HepG2 (cell line): Measurements from ENCODE around the gene TMX2. TPM values are rescaled to one million over a fixed set of nuclear protein-coding genes. Genes with fewer than 3 reads are reported as not detected.
A peak's percentile ranks its signal among the peaks of the same experiment; 100 is the strongest.

Source experiments
- DNMT3B ChIP-seq: conservative IDR thresholded peaks from 2 replicates; pipeline ENCODE4 v1.6.1; 2016; ENCODE audit warnings: missing biosample characterization, control low read depth
- HCFC1 ChIP-seq: fragments of 150-350 bp; IDR thresholded peaks from 2 replicates; pipeline ENCODE4 v1.6.1; 2014; ENCODE audit warnings: low read depth, low read length
- HOXA9 ChIP-seq: sonication (generic); formaldehyde crosslinking; IDR thresholded peaks from 2 replicates; pipeline ENCODE4 v1.8.1; 2022; ENCODE audit warnings: missing genetic modification reagents, mild to moderate bottlenecking, moderate library complexity, borderline replicate concordance
- ISX ChIP-seq: sonication (generic); formaldehyde crosslinking; conservative IDR thresholded peaks from 2 replicates; pipeline ENCODE4 v1.5.0; 2020; ENCODE audit warnings: missing genetic modification reagents
- JUND ChIP-seq: sonication (generic); formaldehyde crosslinking; IDR thresholded peaks from 2 replicates; pipeline ENCODE4 v1.8.0; 2022; ENCODE audit warnings: mild to moderate bottlenecking, missing genetic modification reagents
- MTA1 ChIP-seq: sonication (generic); formaldehyde crosslinking; IDR thresholded peaks from 2 replicates; pipeline ENCODE4 v1.4.0; 2020; ENCODE audit warnings: missing genetic modification reagents, mild to moderate bottlenecking, borderline replicate concordance
- PCBP2 ChIP-seq: fragments of 200-400 bp; formaldehyde crosslinking; optimal IDR thresholded peaks from 2 replicates; pipeline ENCODE3; 2018; ENCODE audit warnings: low read length, low read depth; ENCODE audit not compliant: poor library complexity, severe bottlenecking
- TBP ChIP-seq: sonication (generic); formaldehyde crosslinking; IDR thresholded peaks from 2 replicates; pipeline ENCODE4 v1.5.0; 2020; ENCODE audit warnings: missing genetic modification reagents
- U2AF2 ChIP-seq: fragments of 200-400 bp; formaldehyde crosslinking; IDR thresholded peaks from 2 replicates; pipeline ENCODE4 v1.6.1; 2017; ENCODE audit warnings: low read depth, mild to moderate bottlenecking, low read length
- ZFP1 ChIP-seq: IDR thresholded peaks from 2 replicates; pipeline ENCODE4 v1.6.1; 2016
- ZNF260 ChIP-seq: sonication (generic); formaldehyde crosslinking; IDR thresholded peaks from 2 replicates; pipeline ENCODE4 v1.4.0; 2020; ENCODE audit warnings: missing genetic modification reagents, low read depth, mild to moderate bottlenecking, borderline replicate concordance
- ZNF75D ChIP-seq: sonication (generic); formaldehyde crosslinking; IDR thresholded peaks from 2 replicates; pipeline ENCODE4 v1.8.1; 2023; ENCODE audit warnings: missing genetic modification reagents, mild to moderate bottlenecking, borderline replicate concordance
- polyA plus RNA-seq, 8 experiments: library from polyadenylated mRNA; depleted of rRNA in 3 of 8; stranded (reverse) in 7 of 8; unstranded in 1 of 8; fragments of >200 nt; fragmentation: Illumina TruSeq in 4 of 8; extraction: Trizol in 4 of 8; gene quantifications; 2 replicates each; pipeline versions ENCODE4 v1.2.1 to v1.2.3, GENCODE V29; 2011 to 2016; ENCODE audit warnings: low read depth in 4 of 8, missing spikeins in 1 of 8, mixed read lengths in 1 of 8; ENCODE audit not compliant: insufficient read depth in 1 of 8
- total RNA-seq, 5 experiments: library from RNA; depleted of rRNA; stranded (reverse); fragments of >200 nt; fragmentation: Illumina TruSeq; extraction: Trizol; gene quantifications; 2 replicates each; pipeline ENCODE4 v1.2.3, GENCODE V29; 2016; ENCODE audit warnings: low read depth in 1 of 5
- TF ChIP-seq, protein P1 (sequence below): sonication (generic); formaldehyde crosslinking; IDR thresholded peaks from 2 replicates; pipeline ENCODE4 v1.8.1; 2023; ENCODE audit warnings: mild to moderate bottlenecking, inconsistent platforms, moderate library complexity, missing genetic modification reagents, borderline replicate concordance
- TF ChIP-seq, protein P2 (sequence below): sonication (generic); formaldehyde crosslinking; IDR thresholded peaks from 2 replicates; pipeline ENCODE4 v1.9.0; 2022; ENCODE audit warnings: missing genetic modification reagents, mild to moderate bottlenecking, borderline replicate concordance
- TF ChIP-seq, protein P3 (sequence below): sonication (generic); formaldehyde crosslinking; IDR thresholded peaks from 2 replicates; pipeline ENCODE4 v1.5.0; 2020; ENCODE audit warnings: missing genetic modification reagents
- TF ChIP-seq, protein P4 (sequence below): sonication (generic); formaldehyde crosslinking; IDR thresholded peaks from 2 replicates; pipeline ENCODE4 v1.4.0; 2020; ENCODE audit warnings: missing genetic modification reagents
- TF ChIP-seq, protein P5 (sequence below): sonication (generic); formaldehyde crosslinking; IDR thresholded peaks from 2 replicates; pipeline ENCODE4 v1.8.1; 2023; ENCODE audit warnings: mild to moderate bottlenecking, missing genetic modification reagents, borderline replicate concordance
- TF ChIP-seq, protein P6 (sequence below): sonication (generic); formaldehyde crosslinking; IDR thresholded peaks from 2 replicates; pipeline ENCODE4 v1.8.0; 2022; ENCODE audit warnings: missing genetic modification reagents, mild to moderate bottlenecking, moderate library complexity, borderline replicate concordance

Gene TMX2
- total and polyA plus RNA-seq, 2 of the 13 experiments (the other 11 are each of a cell fraction or from before 2014, with no cell fraction given) = 84.5 to 129 TPM

DNA sequence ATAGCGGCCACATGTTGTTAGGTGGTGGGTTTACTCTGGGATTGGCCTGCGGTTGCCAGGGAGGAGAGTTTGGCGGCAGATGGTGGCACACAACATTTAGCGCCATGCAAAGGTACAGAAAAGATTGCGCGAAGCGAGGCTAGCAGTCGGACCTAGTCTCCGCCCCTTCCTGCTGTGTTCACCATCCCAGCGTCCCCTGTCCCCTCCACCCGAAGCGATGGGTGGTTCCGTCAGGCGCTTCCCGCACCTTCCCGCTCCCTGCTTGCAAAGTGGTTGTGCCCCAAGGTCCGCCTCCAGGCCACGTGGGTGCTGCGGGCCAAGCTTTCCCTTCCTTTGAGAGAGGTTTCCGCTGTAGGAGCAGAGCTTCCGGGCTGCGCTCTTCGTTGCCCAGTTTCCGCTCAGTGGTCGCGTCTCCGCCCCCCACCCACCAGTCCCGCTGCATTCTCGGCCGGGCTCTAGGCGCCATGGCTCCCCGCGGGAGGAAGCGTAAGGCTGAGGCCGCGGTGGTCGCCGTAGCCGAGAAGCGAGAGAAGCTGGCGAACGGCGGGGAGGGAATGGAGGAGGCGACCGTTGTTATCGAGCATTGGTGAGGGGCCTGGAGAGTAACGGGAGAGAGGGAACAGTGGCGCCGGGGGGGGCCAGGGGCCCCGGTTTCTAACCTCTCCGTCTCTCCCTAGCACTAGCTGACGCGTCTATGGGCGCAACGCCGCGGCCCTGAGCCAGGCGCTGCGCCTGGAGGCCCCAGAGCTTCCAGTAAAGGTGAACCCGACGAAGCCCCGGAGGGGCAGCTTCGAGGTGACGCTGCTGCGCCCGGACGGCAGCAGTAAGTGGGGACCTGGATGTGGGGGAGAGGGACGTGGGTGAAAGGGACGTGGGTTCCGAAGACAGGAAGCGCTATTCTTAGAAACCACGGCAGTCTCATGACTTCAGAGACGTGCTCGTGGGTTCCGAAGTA is 29.0 kb downstream of the TMX2 start, which contains the start of gene SELENOH (continued):
- TF ChIP-seq, protein P1, sequence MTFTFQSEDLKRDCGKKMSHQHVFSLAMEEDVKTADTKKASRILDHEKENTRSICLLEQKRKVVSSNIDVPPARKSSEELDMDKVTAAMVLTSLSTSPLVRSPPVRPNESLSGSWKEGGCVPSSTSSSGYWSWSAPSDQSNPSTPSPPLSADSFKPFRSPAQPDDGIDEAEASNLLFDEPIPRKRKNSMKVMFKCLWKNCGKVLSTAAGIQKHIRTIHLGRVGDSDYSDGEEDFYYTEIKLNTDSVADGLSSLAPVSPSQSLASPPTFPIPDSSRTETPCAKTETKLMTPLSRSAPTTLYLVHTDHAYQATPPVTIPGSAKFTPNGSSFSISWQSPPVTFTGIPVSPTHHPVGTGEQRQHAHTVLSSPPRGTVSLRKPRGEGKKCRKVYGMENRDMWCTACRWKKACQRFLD = peak; percentile 60; the same call in 1 of the 2 replicates
- TF ChIP-seq ISX (CRISPR knock-in tag) (no peak), HCFC1 (peak; percentile 67), ZNF75D (CRISPR knock-in tag) (no peak), U2AF2 (no peak), MTA1 (CRISPR knock-in tag) (no peak), PCBP2 (no peak), TBP (CRISPR knock-in tag) (no peak), ZFP1 (0 out of 2 replicates have a peak, but pooled peaks have one; percentile 27), JUND (CRISPR knock-in tag) (no peak), ZNF260 (CRISPR knock-in tag) (no peak), DNMT3B (CRISPR knock-in tag) (no peak), HOXA9 (CRISPR knock-in tag) (no peak)
- TF ChIP-seq, protein P2, sequence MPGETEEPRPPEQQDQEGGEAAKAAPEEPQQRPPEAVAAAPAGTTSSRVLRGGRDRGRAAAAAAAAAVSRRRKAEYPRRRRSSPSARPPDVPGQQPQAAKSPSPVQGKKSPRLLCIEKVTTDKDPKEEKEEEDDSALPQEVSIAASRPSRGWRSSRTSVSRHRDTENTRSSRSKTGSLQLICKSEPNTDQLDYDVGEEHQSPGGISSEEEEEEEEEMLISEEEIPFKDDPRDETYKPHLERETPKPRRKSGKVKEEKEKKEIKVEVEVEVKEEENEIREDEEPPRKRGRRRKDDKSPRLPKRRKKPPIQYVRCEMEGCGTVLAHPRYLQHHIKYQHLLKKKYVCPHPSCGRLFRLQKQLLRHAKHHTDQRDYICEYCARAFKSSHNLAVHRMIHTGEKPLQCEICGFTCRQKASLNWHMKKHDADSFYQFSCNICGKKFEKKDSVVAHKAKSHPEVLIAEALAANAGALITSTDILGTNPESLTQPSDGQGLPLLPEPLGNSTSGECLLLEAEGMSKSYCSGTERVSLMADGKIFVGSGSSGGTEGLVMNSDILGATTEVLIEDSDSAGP (CRISPR knock-in tag) = peak; percentile 89
- TF ChIP-seq, protein P3, sequence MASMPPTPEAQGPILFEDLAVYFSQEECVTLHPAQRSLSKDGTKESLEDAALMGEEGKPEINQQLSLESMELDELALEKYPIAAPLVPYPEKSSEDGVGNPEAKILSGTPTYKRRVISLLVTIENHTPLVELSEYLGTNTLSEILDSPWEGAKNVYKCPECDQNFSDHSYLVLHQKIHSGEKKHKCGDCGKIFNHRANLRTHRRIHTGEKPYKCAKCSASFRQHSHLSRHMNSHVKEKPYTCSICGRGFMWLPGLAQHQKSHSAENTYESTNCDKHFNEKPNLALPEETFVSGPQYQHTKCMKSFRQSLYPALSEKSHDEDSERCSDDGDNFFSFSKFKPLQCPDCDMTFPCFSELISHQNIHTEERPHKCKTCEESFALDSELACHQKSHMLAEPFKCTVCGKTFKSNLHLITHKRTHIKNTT (CRISPR knock-in tag) = no peak
- TF ChIP-seq, protein P4, sequence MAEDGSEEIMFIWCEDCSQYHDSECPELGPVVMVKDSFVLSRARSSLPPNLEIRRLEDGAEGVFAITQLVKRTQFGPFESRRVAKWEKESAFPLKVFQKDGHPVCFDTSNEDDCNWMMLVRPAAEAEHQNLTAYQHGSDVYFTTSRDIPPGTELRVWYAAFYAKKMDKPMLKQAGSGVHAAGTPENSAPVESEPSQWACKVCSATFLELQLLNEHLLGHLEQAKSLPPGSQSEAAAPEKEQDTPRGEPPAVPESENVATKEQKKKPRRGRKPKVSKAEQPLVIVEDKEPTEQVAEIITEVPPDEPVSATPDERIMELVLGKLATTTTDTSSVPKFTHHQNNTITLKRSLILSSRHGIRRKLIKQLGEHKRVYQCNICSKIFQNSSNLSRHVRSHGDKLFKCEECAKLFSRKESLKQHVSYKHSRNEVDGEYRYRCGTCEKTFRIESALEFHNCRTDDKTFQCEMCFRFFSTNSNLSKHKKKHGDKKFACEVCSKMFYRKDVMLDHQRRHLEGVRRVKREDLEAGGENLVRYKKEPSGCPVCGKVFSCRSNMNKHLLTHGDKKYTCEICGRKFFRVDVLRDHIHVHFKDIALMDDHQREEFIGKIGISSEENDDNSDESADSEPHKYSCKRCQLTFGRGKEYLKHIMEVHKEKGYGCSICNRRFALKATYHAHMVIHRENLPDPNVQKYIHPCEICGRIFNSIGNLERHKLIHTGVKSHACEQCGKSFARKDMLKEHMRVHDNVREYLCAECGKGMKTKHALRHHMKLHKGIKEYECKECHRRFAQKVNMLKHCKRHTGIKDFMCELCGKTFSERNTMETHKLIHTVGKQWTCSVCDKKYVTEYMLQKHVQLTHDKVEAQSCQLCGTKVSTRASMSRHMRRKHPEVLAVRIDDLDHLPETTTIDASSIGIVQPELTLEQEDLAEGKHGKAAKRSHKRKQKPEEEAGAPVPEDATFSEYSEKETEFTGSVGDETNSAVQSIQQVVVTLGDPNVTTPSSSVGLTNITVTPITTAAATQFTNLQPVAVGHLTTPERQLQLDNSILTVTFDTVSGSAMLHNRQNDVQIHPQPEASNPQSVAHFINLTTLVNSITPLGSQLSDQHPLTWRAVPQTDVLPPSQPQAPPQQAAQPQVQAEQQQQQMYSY = no peak
- TF ChIP-seq, protein P5, sequence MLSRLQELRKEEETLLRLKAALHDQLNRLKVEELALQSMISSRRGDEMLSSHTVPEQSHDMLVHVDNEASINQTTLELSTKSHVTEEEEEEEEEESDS = no peak
- TF ChIP-seq, protein P6, sequence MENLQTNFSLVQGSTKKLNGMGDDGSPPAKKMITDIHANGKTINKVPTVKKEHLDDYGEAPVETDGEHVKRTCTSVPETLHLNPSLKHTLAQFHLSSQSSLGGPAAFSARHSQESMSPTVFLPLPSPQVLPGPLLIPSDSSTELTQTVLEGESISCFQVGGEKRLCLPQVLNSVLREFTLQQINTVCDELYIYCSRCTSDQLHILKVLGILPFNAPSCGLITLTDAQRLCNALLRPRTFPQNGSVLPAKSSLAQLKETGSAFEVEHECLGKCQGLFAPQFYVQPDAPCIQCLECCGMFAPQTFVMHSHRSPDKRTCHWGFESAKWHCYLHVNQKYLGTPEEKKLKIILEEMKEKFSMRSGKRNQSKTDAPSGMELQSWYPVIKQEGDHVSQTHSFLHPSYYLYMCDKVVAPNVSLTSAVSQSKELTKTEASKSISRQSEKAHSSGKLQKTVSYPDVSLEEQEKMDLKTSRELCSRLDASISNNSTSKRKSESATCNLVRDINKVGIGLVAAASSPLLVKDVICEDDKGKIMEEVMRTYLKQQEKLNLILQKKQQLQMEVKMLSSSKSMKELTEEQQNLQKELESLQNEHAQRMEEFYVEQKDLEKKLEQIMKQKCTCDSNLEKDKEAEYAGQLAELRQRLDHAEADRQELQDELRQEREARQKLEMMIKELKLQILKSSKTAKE (CRISPR knock-in tag) = no peak
